GM12875 (cell line): Measurements from ENCODE around the gene SLC8A1.

Experiments used
- H3K4me3 ChIP-seq: one replicate; pipeline ENCODE4 v1.5.1; 2011; ENCODE audit warnings: low read depth, low read length, control low read depth
- TF ChIP-seq, protein P1 (sequence below): IDR thresholded peaks from 2 replicates; pipeline ENCODE4 v1.5.1; 2011; ENCODE audit warnings: low read depth, mild to moderate bottlenecking, control low read depth, inconsistent platforms, low read length, moderate library complexity, borderline replicate concordance; ENCODE audit not compliant: insufficient read depth

SLC8A1 gene

DNA sequence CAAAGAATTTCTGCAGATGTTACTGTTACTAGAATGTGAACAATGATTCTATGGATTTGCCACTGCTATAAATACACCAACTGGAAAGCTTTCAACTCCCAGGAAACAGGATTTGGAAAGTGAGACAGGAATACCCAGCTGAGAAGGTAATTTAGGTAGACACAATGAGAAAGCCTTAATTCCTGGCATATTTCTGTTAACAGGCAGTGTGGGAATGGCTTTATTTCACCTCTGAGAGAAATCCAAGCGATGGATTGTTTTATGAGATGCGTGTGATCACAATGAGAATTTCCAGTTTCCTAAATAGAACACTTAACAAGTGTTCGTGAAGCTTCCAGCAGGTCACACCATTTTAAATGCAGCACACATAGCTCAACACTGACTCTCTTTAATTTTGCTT is 133.0 kb downstream of the SLC8A1 start:
- TF ChIP-seq, protein P1, sequence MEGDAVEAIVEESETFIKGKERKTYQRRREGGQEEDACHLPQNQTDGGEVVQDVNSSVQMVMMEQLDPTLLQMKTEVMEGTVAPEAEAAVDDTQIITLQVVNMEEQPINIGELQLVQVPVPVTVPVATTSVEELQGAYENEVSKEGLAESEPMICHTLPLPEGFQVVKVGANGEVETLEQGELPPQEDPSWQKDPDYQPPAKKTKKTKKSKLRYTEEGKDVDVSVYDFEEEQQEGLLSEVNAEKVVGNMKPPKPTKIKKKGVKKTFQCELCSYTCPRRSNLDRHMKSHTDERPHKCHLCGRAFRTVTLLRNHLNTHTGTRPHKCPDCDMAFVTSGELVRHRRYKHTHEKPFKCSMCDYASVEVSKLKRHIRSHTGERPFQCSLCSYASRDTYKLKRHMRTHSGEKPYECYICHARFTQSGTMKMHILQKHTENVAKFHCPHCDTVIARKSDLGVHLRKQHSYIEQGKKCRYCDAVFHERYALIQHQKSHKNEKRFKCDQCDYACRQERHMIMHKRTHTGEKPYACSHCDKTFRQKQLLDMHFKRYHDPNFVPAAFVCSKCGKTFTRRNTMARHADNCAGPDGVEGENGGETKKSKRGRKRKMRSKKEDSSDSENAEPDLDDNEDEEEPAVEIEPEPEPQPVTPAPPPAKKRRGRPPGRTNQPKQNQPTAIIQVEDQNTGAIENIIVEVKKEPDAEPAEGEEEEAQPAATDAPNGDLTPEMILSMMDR = no peak
- H3K4me3 ChIP-seq = no peak overlapping the region

DNA sequence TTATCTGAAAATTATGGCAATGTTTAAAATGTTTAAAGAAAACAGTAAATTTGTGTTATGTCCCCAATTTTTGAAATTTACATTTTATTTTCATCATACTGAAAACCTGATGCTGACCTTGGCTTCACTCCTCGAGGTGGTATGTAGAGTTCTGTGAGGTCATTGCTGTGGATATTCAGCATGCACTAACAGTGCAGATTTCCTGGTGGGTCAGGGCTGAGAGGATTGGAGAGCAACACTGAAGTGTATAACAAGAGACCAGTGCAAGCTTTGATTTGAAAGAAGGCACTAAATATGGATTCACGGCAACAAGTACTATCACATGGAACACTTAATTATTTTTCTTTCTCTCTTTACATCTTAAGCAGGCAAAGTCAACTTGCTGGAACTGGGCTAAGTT is 134.1 kb downstream of the SLC8A1 start:
- TF ChIP-seq, protein P1 = no peak
- H3K4me3 ChIP-seq = no peak overlapping the region

DNA sequence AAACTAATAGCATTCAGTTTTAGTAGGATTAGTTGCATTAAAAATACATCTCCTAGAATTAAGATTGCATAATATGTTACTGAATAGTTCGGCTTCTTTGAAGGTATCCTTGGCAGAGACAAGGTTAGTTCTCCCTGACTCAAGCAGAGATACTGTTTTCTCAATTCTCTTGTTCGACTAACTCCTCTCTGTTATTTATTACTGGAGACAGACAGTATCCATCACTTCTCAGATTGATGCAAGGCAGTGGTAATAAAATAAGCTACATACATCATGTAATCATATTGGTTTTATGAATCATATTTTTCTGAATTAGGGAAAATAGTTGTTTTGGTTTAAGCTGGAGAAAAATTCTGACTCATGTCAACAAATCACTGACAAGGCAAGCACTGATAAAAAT is 134.8 kb downstream of the SLC8A1 start:
- TF ChIP-seq, protein P1 = no peak
- H3K4me3 ChIP-seq = no peak overlapping the region

DNA sequence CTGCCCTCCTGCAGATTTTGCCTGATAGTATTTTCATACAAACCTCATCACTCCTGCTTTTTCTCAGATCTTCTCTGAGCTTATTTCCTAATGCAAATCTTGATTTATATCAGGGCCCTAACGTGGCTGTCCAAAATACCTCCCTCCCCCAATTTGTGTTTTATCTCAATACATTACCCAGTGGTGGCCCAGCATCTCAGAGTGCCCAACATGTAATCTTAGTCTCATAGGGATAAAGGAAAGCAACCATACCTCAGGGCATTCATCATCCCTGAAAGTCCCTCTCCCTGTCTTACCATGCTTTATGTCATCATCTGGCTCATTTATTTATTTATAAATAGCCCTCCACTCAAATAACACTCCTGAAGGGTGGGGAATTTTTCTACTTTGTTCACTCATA is 135.3 kb downstream of the SLC8A1 start:
- no peak overlapping the region for H3K4me3 ChIP-seq
- TF ChIP-seq, protein P1 = no peak

DNA sequence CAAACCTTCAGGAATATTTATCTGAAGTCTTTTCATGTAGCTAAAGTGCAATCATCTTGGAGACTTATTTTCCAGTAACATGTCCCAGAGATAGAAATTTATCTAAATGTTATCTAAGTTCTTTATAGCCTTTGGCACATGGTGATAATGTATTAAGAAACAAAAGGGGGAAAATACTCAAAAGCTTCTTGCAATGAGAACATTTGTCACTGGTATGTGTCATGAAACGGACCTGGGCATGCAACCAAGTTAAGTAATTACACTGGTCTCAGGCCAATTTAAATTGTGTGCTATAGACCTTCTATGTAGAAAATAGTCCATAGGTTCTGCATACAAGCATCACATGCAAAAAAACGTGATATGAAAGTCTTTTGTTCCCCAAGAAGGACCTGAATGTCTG is 136.2 kb downstream of the SLC8A1 start:
- no peak overlapping the region for H3K4me3 ChIP-seq
- TF ChIP-seq, protein P1 = no peak

DNA sequence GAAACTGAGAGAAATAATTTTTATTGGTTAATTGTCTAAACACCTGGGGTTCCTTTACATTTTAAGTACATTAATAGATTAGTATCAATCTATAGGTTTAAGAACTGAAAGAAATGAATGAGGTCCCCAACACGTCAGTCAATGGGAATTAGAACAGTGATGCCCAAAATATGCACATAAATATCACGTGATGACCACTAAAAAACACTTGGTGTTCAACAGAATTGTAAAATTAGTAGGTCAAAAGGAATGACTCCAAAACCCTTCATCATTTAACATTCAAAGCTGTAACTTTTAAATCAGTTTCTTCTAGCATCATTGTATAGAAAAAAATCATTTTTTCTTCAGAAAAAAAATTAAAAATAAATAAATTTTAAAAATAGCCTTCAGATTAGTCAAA is 140.9 kb downstream of the SLC8A1 start:
- TF ChIP-seq, protein P1 = no peak
- no peak overlapping the region for H3K4me3 ChIP-seq

DNA sequence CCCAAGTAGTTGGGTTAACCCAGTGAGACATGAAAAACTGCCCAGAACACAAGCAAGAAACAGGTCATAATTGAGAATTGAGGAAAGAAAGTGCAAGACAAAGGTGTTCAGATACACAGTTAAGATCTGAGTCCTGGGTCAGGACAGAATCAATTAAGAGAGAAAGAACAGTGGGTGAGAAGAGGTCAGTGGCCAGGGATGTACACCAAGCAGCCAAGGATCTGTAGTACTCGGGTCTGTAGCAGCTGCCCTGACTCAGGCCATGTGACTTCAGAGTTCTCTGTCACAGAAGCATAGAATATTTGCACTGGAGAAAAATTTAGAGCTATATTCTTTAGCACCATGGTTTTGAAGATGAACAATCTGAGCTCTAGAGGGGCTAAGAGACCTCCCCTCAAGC is 141.6 kb downstream of the SLC8A1 start:
- H3K4me3 ChIP-seq = no peak overlapping the region
- TF ChIP-seq, protein P1 = no peak
